GM12801 (cell line): Measurements from ENCODE around the gene TDP1.

Source experiments
- TF ChIP-seq, protein P1 (sequence below): IDR thresholded peaks from one replicate; pipeline ENCODE4 v1.5.1; 2011; ENCODE audit warnings: control low read depth; ENCODE audit not compliant: insufficient read length; ENCODE audit errors: extremely low read depth

TDP1 gene

DNA sequence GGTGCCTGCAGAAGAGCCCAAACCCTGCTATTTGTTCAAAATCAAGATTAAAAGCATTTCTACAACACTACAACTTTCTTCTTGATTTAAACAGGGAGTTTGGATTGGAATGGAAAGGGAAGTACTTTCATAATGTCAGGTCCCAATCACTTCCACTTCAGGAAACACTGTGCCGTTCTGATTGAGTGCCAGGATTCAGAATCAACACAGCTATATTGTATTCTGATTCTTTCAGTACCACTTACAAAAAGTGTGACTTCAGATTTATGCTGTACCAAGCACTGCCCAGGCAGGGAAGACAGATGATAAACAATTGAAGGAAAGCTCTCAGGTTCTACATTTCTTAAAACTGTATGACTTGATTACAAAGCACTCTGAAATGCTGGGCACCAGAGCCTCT, 3.2 kb downstream of the TDP1 start:
- TF ChIP-seq, protein P1, sequence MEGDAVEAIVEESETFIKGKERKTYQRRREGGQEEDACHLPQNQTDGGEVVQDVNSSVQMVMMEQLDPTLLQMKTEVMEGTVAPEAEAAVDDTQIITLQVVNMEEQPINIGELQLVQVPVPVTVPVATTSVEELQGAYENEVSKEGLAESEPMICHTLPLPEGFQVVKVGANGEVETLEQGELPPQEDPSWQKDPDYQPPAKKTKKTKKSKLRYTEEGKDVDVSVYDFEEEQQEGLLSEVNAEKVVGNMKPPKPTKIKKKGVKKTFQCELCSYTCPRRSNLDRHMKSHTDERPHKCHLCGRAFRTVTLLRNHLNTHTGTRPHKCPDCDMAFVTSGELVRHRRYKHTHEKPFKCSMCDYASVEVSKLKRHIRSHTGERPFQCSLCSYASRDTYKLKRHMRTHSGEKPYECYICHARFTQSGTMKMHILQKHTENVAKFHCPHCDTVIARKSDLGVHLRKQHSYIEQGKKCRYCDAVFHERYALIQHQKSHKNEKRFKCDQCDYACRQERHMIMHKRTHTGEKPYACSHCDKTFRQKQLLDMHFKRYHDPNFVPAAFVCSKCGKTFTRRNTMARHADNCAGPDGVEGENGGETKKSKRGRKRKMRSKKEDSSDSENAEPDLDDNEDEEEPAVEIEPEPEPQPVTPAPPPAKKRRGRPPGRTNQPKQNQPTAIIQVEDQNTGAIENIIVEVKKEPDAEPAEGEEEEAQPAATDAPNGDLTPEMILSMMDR: no peak

DNA sequence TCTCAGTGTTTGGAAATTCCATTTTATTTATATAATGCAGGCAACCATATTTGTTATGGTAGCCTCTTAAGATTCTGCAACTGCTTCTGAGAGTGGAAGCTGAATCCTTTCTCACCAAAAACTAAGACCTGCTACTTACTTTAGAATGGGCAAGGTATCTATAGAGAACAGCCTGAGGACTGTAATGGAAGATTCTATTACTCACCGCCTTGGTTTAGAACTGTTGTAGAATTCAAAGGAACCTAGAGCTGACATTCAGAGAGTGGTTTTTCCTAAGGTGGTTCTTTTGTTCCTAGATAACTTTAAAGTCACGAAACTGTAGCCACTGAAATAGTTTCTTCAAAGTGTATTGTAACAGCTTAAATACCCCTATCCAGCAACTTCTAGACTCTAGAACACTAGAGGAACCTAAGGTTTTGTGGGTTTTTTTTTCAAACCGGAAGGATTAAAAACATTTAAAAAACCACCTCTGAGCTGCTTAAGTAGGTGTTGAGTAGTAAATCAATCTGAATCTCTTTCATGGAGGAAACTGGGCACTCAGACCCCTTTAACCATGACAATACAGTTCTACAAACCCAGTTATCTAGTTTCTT, 4.2 kb downstream of the TDP1 start:
- TF ChIP-seq, protein P1: no peak

DNA sequence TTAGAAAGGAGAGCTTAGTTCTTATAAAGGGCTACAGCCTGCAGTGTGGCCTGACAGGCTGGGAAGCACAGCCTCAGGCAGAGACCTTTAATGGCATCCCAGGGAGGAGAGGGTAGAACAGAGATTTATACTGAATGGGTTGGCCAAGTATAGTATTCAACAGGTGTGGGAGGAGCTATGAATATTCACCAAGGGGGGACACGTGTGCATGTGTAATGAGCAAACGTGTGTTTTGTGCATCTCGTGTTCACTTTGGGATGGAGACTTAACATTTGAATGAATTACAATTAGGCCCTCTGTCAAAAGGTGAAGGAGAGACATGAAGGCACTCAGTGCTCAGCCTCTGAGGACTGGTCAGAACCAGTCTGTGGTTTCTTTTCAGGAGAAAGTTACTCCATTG, 5.2 kb downstream of the TDP1 start:
- TF ChIP-seq, protein P1: no peak

DNA sequence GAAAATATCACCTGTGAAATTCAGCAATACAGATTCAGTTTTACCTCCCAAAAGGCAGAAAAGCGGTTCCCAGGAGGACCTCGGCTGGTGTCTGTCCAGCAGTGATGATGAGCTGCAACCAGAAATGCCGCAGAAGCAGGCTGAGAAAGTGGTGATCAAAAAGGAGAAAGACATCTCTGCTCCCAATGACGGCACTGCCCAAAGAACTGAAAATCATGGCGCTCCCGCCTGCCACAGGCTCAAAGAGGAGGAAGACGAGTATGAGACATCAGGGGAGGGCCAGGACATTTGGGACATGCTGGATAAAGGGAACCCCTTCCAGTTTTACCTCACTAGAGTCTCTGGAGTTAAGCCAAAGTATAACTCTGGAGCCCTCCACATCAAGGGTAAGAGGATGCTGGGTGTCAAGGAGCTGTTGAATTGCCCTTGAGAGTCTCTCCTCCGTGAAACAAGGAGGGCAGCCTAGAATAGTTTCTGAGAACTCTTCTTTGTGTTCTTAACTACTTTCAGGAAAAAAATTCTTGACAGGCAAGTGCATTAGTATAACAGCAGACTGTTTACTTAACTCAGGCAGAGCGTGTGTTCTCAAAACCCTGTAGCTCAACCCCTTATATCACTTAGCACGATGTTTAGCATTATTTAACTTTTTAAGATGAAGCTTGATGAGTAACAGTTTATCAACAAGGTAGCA, 7.7 kb downstream of the TDP1 start:
- TF ChIP-seq, protein P1: no peak

DNA sequence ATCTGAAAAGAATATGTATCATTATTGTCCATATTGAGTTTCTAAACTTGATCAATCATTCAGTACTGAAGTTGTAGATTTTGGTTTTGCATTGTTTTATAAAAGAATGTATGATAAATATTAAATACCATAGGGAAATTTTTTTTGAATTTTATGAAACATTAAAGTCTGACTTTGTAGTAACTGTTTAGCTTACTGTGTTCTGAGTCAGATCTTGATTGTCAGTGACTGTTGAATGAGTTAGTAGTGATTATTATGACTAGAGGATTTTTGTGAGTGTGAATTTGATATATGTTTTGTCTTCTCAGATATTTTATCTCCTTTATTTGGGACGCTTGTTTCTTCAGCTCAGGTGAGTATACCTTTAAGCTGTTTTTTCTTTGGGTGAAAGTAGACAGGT, 10.1 kb downstream of the TDP1 start:
- TF ChIP-seq, protein P1: no peak

DNA sequence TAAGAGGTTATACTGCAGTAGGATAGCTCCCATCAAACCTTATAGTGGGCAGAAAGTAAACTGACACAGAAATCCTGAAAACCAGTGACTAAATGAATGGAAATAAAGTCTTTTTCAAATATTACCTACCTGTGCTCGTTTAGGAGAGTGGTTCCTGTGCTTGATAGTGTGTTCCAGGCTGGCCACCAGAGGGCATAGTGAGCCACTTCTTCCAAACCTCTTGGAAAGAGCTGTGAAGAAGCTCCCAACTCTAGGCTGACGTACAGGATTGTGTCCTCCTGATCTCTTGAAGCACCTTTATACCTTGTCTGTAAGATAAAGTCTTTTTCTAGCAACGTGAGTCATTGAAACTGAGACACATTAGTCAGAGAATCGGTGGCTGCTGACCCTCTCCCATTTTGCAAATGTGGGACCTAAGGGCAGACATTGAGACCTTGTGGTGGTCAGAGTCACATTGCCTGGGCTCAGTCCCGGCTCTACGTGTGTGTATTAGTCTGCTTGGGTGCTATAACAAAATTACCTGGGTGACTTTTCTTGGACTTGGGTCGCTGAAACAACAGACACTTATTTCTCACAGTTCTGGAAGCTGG, 17.6 kb downstream of the TDP1 start:
- TF ChIP-seq, protein P1: no peak

DNA sequence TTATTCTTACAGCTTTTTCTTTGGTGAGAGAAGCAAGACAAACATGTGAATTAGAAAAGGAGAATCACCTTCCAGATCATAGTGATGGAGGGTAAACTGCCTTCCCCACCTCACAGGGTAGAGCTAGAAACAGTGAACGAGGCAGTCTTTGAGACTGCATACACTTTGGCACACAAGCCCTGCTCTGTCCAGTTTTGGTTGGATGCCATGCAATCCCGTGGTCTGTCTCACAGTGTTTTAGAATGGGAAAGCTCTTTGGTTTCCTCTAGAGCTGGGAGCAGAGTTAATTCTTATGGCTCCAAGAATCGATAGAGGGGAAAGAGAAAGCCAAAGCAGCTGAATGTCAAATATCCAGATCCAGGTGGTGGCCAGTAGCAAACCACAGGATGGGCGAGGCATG, 21.9 kb downstream of the TDP1 start:
- TF ChIP-seq, protein P1: no peak
